Neural crest cell (in vitro differentiated cells): ENCODE results near the gene ACSL1. TPM values are rescaled to one million over a fixed set of nuclear protein-coding genes. Genes with fewer than 3 reads are reported as not detected.
A peak's percentile ranks its signal among the peaks of the same experiment; 100 is the strongest.

Experiments
- DNase-seq: peaks from one replicate; pipeline ENCODE4 v3.0.0; 2021; ENCODE audit warnings: low read depth, mixed read lengths, low spot score
- H3K27ac Mint-ChIP-seq: one replicate; pipeline ENCODE4 v1.8.0; 2021; ENCODE audit warnings: mild to moderate bottlenecking, mixed read lengths; ENCODE audit not compliant: unreplicated experiment
- H3K27me3 Mint-ChIP-seq: 2 replicates; pipeline ENCODE4 v1.8.0; 2021; ENCODE audit warnings: low read depth, mild to moderate bottlenecking, mixed read lengths
- H3K36me3 Mint-ChIP-seq: 2 replicates; pipeline ENCODE4 v1.8.0; 2021; ENCODE audit warnings: low read depth, mild to moderate bottlenecking, mixed read lengths
- H3K4me1 Mint-ChIP-seq: 2 replicates; pipeline ENCODE4 v1.8.0; 2021; ENCODE audit warnings: mixed read lengths
- H3K4me3 Mint-ChIP-seq: one replicate; pipeline ENCODE4 v1.8.0; 2021; ENCODE audit warnings: mild to moderate bottlenecking, mixed read lengths
- H3K9me3 Mint-ChIP-seq: 2 replicates; pipeline ENCODE4 v1.8.0; 2021; ENCODE audit warnings: mixed read lengths
- total RNA-seq: library from RNA; stranded (reverse); gene quantifications from 2 replicates; pipeline ENCODE4 v1.2.1, GENCODE V29; 2021
- TF ChIP-seq, protein P1 (sequence below): fragments of 200-600 bp; sonication (generic); conservative IDR thresholded peaks from 2 replicates; pipeline ENCODE4 v1.5.0; 2021; ENCODE audit warnings: antibody characterized with exemption, mild to moderate bottlenecking

The ACSL1 gene
- total RNA-seq, 1 donor from 2014 or later, result 10.4 TPM

DNA sequence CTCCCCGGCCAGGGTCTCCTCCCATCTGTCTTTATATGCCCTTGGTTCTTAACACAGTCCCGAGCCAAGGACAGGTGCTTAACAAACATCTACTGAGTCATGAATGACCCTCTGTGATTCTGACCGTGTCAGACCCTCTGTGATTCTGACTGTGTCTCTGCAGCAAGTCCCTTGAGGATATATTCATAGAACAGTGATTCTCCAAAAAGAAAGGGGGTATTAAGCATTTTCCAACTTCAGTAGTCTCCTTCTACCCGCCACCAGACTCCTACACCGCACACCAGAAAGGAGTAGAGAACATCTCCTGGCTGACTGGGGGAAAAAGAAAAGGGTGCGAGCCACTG, 13.6 kb downstream of the ACSL1 start:
- Mint-ChIP-seq H3K4me3 (no peak overlapping the region), H3K27ac (no peak overlapping the region), H3K9me3 (no peaks in the 10 kb centered on the region), H3K36me3 (no peaks in the 10 kb centered on the region), H3K27me3 (peaks cover 21% of the 10 kb centered on the region), H3K4me1 (peaks cover 36% of the 10 kb centered on the region)
- no peak for DNase-seq
- TF ChIP-seq, protein P1, sequence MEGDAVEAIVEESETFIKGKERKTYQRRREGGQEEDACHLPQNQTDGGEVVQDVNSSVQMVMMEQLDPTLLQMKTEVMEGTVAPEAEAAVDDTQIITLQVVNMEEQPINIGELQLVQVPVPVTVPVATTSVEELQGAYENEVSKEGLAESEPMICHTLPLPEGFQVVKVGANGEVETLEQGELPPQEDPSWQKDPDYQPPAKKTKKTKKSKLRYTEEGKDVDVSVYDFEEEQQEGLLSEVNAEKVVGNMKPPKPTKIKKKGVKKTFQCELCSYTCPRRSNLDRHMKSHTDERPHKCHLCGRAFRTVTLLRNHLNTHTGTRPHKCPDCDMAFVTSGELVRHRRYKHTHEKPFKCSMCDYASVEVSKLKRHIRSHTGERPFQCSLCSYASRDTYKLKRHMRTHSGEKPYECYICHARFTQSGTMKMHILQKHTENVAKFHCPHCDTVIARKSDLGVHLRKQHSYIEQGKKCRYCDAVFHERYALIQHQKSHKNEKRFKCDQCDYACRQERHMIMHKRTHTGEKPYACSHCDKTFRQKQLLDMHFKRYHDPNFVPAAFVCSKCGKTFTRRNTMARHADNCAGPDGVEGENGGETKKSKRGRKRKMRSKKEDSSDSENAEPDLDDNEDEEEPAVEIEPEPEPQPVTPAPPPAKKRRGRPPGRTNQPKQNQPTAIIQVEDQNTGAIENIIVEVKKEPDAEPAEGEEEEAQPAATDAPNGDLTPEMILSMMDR, result no peak

DNA sequence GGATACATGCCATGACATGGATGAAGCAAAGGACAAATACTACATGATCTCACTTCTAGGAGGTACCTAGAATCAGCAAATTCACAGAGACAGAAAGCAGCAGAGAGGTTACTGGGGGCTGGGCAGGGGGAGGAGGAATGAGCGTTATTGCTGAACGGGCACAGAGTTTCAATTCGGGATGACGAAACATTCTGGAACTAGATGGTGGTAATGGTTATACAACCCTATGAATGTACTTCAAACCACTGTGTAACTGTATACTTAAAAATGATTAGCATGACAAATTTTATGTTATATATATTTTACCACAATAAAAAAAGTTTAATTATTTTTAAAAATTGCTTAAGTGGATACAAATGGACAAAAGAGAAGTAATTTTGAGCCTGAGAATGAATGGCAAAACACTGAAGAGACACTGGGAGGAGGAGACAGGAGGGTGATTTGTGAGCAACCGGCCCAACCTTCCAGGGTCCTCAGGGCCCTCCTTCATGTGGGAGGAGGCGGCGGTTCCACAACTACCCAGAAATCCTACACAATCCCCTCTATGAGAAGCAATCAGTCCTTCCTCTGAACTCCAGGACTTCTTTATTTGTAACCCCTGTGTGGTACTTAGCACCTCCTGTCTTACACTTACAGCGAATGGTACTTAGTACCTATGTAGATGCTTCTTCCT, 14.1 kb downstream of the ACSL1 start:
- H3K27me3 Mint-ChIP-seq, result peaks cover 19% of the 10 kb centered on the region

DNA sequence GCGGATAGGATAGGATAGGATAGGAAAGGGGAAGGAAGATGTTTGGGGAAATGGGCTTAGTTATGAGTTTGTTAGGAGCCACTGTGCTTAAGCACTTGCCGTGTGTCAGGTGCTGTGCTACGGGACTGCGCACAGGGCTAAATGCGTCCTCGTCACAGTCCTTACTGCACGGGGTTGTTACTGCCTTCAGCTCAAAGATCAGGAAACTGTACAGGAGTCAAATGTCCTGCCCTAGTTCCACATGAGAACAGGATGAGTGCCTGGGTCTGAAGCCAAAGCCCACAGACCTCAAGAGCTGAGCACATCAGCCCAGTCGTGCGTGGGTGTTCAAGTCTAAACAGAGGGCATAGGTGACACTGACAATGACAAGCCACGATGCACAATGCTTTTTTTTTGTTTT, 15.0 kb downstream of the ACSL1 start:
- peaks cover 38% of the 10 kb centered on the region for H3K4me1 Mint-ChIP-seq
- no peak for DNase-seq
- H3K36me3 Mint-ChIP-seq, result no peaks in the 10 kb centered on the region
- no peaks in the 10 kb centered on the region for H3K9me3 Mint-ChIP-seq
- peaks cover 21% of the 10 kb centered on the region for H3K27me3 Mint-ChIP-seq
- H3K27ac Mint-ChIP-seq, result no peak overlapping the region
- H3K4me3 Mint-ChIP-seq, result no peak overlapping the region
- TF ChIP-seq, protein P1, result no peak

More for the DNA sequence above, 14.1 kb downstream of the ACSL1 start:
- no peak overlapping the region for H3K4me3 Mint-ChIP-seq
- TF ChIP-seq, protein P1, result no peak
- H3K27ac Mint-ChIP-seq, result no peak overlapping the region
- DNase-seq, result no peak
- H3K4me1 Mint-ChIP-seq, result peaks cover 36% of the 10 kb centered on the region
- H3K9me3 Mint-ChIP-seq, result no peaks in the 10 kb centered on the region
- H3K36me3 Mint-ChIP-seq, result no peaks in the 10 kb centered on the region

DNA sequence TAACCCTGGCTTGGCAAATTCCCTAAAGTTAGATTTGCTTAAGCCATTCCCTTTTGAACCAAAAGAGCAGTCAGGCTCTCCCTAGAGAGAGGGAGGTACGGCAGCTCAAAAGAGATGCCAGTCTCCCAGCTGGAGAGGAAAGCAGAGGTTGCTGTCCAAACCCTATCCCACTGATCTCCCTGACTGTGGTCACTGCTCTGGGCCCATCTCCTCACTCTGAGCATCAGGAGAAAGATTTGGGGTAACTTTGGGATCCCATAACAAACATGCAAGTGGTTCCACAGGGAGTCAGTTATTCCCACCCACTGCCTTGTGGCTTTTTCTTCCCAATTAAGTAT, 17.1 kb downstream of the ACSL1 start:
- Mint-ChIP-seq H3K9me3 (no peaks in the 10 kb centered on the region), H3K4me1 (peaks cover 35% of the 10 kb centered on the region)

DNA sequence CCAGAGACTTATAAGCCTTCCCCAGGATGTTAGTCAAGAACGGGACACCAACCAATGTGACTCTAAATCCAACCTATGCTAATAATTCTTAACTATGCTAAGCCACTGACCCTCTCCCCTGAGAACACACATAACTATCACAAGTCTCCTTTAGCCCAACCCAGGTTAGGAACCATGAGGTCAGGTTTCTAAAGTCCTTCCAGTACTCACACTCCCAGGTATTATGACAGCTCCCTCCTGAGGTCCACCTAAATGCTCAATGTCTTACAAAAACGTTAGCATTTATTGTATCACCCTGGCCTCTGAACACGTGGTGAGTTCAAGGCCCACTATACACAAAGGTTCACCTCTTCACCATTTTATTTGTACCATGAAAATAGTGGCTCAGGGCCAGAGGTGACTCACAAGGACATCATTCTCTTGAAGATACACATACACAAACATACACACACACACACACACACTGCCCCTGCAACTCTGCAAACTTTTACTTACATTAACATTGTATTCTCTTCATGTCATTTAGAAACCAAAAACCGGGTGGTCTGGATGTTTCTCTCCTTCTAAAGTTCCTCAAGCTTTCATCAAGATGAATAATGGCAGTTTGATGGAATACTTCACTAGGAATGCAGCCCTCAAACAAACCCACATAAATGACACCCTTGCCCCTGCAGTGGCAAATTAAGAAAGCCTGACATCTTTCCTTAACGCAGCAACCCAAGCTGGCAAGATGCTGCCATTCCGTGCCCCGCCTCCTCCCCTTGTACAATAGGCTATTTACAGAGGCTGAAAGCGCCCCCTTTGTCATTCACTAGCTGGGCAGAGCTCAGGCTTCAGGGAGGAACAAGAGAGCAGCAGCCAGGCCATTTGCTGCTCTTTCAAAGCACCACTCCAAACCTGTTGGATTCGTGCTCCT, 17.7 kb downstream of the ACSL1 start:
- Mint-ChIP-seq H3K4me1 (peaks cover 35% of the 10 kb centered on the region), H3K27me3 (peaks cover 10% of the 10 kb centered on the region), H3K4me3 (no peak overlapping the region), H3K9me3 (no peaks in the 10 kb centered on the region), H3K36me3 (no peaks in the 10 kb centered on the region), H3K27ac (no peak overlapping the region)
- DNase-seq, result peak; percentile 56
- TF ChIP-seq, protein P1, result no peak

More for the DNA sequence above, 17.1 kb downstream of the ACSL1 start:
- TF ChIP-seq, protein P1, result no peak
- H3K4me3 Mint-ChIP-seq, result no peak overlapping the region
- DNase-seq, result no peak
- no peak overlapping the region for H3K27ac Mint-ChIP-seq
- H3K36me3 Mint-ChIP-seq, result no peaks in the 10 kb centered on the region
- peaks cover 10% of the 10 kb centered on the region for H3K27me3 Mint-ChIP-seq
